Tibial artery (tissue), 4 donors: ENCODE results near the gene PRKCB.
"Not testable (repeated sequence)": the region's sequence is repeated elsewhere in the genome, so short reads cannot be mapped to it uniquely, and the experiment has no call there.

Source experiments
- DNase-seq, 2 donors: peaks; one replicate each; pipeline ENCODE4 v3.0.0-alpha.2; 2019
- H3K27ac ChIP-seq, 2 donors: fragments of 200-600 bp; sonication (generic) in 1 of 2; 1 replicate in 1 of 2; 2 replicates in 1 of 2; pipeline ENCODE4 v1.5.1; 2018 to 2019; ENCODE audit warnings: mild to moderate bottlenecking in 1 of 2
- H3K27me3 ChIP-seq, 2 donors: fragments of 200-600 bp; sonication (generic) in 1 of 2; one replicate each; pipeline versions ENCODE4 v1.5.1 to v1.6.0; 2016 to 2019
- H3K36me3 ChIP-seq, 3 donors: fragments of 200-600 bp; sonication (generic) in 2 of 3; one replicate each; pipeline ENCODE4 v1.5.1; 2016 to 2019; ENCODE audit warnings: mild to moderate bottlenecking in 2 of 3
- H3K4me1 ChIP-seq, 4 donors: fragments of 200-600 bp; sonication (generic) in 2 of 4; 1 replicate in 3 of 4; 2 replicates in 1 of 4; pipeline ENCODE4 v1.5.1; 2016 to 2019
- H3K4me3 ChIP-seq, 2 donors: fragments of 200-600 bp; sonication (generic) in 1 of 2; 1 replicate in 1 of 2; 2 replicates in 1 of 2; pipeline ENCODE4 v1.5.1; 2018 to 2019; ENCODE audit warnings: mild to moderate bottlenecking in 2 of 2
- H3K9me3 ChIP-seq, 3 donors: fragments of 200-600 bp; sonication (generic) in 1 of 3; one replicate each; pipeline ENCODE4 v1.5.1; 2016 to 2019
- intact Hi-C: fragments of 100-400 bp; cut with DNase I; formaldehyde crosslinking; loops from one replicate; pipeline ENCODE4 v1.15.0; 2023; ENCODE audit warnings: low total_unique reads
- TF ChIP-seq, protein P1 (sequence below), 2 experiments: fragments of 200-600 bp in 1 of 2; fragments of 450-650 bp in 1 of 2; IDR thresholded peaks; one replicate each; pipeline ENCODE4 v1.5.1; 2017 to 2019; ENCODE audit warnings: antibody characterized with exemption in 2 of 2, mild to moderate bottlenecking in 1 of 2, moderate library complexity in 1 of 2

Gene PRKCB

DNA sequence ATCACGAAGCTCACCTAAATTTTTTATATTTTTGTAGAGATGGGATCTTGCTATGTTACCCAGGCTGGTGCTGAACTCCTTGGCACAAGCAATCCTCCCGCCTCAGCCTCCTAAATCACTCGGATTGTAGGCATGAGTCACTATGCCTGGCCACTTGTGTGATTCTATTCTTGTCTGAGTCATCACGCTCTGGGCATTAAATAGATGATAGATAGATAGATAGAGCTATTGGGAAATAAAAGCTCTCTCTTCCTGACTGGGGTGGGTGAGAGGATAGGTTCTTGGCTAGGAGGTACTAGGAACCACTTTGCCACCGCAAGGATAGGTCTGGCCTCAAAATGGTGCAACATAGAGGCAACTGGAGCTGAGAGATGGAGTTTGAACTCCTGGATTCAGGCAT, 399.0 kb downstream of the PRKCB start:
- H3K4me1 ChIP-seq: no peaks in the 10 kb centered on the region
- H3K27me3 ChIP-seq: peaks cover 0 to 3% of the 10 kb centered on the region in 2 donors
- DNase-seq: no peak
- H3K4me3 ChIP-seq: no peak overlapping the region
- TF ChIP-seq, protein P1, sequence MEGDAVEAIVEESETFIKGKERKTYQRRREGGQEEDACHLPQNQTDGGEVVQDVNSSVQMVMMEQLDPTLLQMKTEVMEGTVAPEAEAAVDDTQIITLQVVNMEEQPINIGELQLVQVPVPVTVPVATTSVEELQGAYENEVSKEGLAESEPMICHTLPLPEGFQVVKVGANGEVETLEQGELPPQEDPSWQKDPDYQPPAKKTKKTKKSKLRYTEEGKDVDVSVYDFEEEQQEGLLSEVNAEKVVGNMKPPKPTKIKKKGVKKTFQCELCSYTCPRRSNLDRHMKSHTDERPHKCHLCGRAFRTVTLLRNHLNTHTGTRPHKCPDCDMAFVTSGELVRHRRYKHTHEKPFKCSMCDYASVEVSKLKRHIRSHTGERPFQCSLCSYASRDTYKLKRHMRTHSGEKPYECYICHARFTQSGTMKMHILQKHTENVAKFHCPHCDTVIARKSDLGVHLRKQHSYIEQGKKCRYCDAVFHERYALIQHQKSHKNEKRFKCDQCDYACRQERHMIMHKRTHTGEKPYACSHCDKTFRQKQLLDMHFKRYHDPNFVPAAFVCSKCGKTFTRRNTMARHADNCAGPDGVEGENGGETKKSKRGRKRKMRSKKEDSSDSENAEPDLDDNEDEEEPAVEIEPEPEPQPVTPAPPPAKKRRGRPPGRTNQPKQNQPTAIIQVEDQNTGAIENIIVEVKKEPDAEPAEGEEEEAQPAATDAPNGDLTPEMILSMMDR (IDR thresholded peaks at IDR 0.05): no peak
- peaks cover 0 to 4% (median 3%) of the 10 kb centered on the region in 3 donors for H3K9me3 ChIP-seq
- intact Hi-C loops: no loop called here
- H3K27ac ChIP-seq: no peak overlapping the region
- no peaks in the 10 kb centered on the region for H3K36me3 ChIP-seq

- Histone ChIP-seq H3K36me3 (no peaks in the 10 kb centered on the region), H3K4me1 (no peaks in the 10 kb centered on the region), H3K9me3 (peaks cover 0 to 4% (median 3%) of the 10 kb centered on the region in 3 donors), H3K27ac (no peak overlapping the region), H3K4me3 (no peak overlapping the region), H3K27me3 (peaks cover 0 to 3% of the 10 kb centered on the region in 2 donors)
- intact Hi-C loops: no loop called here
- TF ChIP-seq, protein P1 (IDR thresholded peaks at IDR 0.05): no peak
- DNase-seq: no peak
Observed at GRCh38 chr16:24235806-24236205, 400.0 kb downstream of the PRKCB start.

- DNase-seq, intact Hi-C loops, H3K9me3 ChIP-seq, H3K27me3 ChIP-seq, H3K36me3 ChIP-seq, H3K4me1 ChIP-seq, H3K4me3 ChIP-seq, H3K27ac ChIP-seq: not testable (repeated sequence)
Observed at GRCh38 chr16:24238846-24239245, 403.1 kb downstream of the PRKCB start.

DNA sequence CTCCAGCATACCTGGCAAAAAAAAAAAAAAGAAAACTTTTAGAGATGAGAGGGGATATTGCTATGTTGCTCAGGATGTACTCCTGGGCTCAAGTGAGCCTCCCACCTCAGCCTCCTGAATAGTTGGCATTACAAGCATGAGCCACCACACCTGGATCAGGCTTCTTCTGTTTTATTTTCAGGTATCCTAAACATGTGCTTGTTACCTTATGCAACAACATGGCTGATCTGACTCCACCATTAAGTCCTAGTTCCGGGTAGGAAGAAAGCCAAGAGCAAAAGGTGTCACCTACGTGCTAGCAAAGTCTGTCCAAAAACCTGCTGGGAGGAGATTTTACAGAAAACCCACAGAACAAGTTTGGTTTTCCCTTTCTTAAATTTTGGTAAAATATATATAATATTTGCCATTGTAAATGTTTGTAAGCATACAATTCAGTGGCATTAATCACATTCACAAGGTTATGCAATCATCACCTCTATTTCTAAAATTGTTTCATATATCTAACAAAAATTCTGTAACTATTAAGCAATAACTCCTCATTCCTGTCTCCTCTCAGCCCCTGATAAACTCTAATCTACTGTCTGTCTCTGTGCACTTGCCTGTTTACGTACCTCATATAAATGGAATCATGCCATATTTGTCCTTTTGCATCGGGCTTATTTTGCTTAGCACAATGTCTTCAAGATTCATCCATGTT, 411.3 kb downstream of the PRKCB start:
- H3K27ac ChIP-seq: no peak overlapping the region
- intact Hi-C loops: no loop called here
- H3K4me1 ChIP-seq: no peaks in the 10 kb centered on the region
- no peaks in the 10 kb centered on the region for H3K9me3 ChIP-seq
- H3K27me3 ChIP-seq: no peaks in the 10 kb centered on the region
- DNase-seq: no peak
- no peaks in the 10 kb centered on the region for H3K36me3 ChIP-seq
- TF ChIP-seq, protein P1 (IDR thresholded peaks at IDR 0.05): no peak
- no peak overlapping the region for H3K4me3 ChIP-seq

GRCh38 chr16:24253192-24253591, 417.4 kb downstream of the PRKCB start:
- Histone ChIP-seq H3K27ac (no peak overlapping the region), H3K27me3 (peaks cover 0 to 32% of the 10 kb centered on the region in 2 donors), H3K4me1 (no peaks in the 10 kb centered on the region), H3K4me3 (no peak overlapping the region), H3K9me3 (no peaks in the 10 kb centered on the region), H3K36me3 (no peaks in the 10 kb centered on the region)
- intact Hi-C loops: loop anchor here (5.0 kb wide), 1 partner anchor 206 kb away; no protein-coding TSS in a partner anchor
- TF ChIP-seq, protein P1 (IDR thresholded peaks at IDR 0.05): peak; percentile 34 to 40
- no peak for DNase-seq

DNA sequence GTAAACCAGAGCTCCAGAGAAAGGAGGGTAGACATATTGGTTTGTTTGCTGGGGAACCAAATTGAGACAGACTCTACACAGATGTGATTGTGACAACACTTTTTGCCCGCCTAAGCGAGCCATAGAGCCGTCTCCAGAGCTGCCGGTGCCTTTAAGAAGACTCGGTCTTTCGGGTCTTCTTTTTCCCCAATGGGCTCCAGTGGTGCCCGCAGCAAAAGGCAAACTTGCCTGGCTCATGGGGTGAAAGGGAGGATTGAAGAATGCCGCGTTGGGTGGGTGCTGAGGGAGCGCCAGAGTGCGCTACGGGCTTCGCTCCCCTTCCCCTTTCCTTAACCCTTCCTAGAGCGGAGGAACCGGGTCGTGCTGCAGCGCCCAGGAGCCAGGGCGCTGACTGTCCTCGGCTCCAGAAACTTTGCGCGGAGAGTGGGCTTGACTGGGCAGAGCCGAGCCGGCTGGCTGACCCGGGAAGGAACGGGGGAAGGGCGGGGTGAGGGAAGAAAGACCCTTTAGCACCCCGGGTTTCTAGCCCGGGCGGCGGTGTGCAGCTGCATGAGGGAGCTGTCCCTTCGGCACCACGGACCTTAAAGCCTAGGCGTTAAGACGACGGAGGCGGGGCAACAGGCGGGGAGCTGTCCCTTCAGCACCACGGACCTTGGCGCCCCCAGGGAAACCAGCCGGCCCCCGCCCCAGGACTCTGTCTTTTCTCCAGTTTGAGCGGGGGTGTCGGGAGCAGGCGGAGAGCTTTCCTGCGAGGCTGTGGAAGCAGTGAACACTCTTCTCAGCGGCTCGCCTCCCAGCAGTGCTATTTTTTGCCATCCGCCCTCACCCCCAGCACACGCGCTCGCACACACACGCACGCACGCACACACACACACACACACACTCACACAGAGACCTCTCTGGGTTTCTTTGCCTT, 419.9 kb downstream of the PRKCB start, which contains the start of gene CACNG3:
Gene CACNG3 (plus strand): TSS at position 880 of the 916 bp plus-strand sequence. CDS start 420 bp downstream, outside the sequence.
- Histone ChIP-seq H3K27me3 (peaks cover 0 to 36% of the 10 kb centered on the region in 2 donors), H3K9me3 (no peaks in the 10 kb centered on the region), H3K27ac (no peak within 1 kb of the TSS), H3K4me1 (no peaks in the 10 kb centered on the region), H3K4me3 (no peak within 1 kb of the TSS), H3K36me3 (no peaks in the 10 kb centered on the region)
- DNase-seq: no peak
- TF ChIP-seq, protein P1 (IDR thresholded peaks at IDR 0.05): no peak
- intact Hi-C loops: loop anchor here (5.0 kb wide), 1 partner anchor 218 kb away; no protein-coding TSS in a partner anchor
